ENCODE measurements around the gene KIRREL1.

The KIRREL1 gene

DNA sequence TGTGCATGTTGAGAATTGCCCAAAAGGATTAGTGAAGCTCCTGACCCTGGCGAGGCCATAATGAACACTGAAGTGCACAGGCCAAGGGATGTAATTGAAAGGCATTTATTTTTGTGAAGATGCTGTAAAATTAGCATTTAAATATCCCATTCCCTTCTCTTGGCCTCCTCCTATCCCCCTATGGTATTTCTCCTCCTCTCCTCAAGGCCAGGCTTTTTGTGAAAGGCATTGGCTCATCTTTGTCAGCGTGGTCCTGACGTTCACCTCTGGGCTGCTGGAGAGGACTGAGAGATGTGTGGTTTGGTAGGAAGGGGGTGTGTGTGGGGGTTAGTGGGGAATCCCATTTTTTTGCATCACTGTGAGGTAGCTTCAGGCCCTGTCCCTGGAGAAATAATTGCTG is 105.7 kb downstream of the KIRREL1 start:
- ATAC-seq = no peak

DNA sequence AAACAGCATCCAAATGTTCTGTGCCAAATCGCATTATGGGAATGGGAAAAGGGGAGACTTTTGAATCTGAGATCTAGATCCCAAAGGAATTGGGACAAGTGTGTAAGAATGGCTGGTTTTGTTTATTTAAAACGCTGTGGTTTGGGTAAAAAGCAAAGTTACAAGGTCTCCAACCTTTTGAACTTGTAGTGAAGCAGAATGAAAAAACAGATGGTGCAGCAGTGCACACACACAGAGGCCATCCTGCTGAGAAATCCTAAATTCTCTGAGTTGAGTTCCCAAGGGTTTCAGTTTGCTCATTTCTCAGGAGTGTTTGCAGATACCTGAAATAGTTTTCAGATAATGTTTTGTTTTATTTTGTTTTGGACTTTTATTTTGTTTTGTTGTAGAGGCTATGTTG is 107.1 kb downstream of the KIRREL1 start:
- TF ChIP-seq PATZ1 (CRISPR knock-in tag; IDR thresholded peaks at IDR 0.05; ENCODE audit: borderline replicate concordance) = no peak
- TF ChIP-seq ESRRG (CRISPR knock-in tag; IDR thresholded peaks at IDR 0.05) = no peak
- ATAC-seq = no peak

More for the DNA sequence above, 105.7 kb downstream of the KIRREL1 start:
- TF ChIP-seq TSHZ2 (CRISPR knock-in tag; IDR thresholded peaks at IDR 0.05) (no peak), TCF4 (CRISPR knock-in tag; IDR thresholded peaks at IDR 0.05; ENCODE audit: borderline replicate concordance) (no peak), ZC3H10 (CRISPR knock-in tag; IDR thresholded peaks at IDR 0.05) (no peak), SNAI2 (CRISPR knock-in tag; IDR thresholded peaks at IDR 0.05) (no peak)

DNA sequence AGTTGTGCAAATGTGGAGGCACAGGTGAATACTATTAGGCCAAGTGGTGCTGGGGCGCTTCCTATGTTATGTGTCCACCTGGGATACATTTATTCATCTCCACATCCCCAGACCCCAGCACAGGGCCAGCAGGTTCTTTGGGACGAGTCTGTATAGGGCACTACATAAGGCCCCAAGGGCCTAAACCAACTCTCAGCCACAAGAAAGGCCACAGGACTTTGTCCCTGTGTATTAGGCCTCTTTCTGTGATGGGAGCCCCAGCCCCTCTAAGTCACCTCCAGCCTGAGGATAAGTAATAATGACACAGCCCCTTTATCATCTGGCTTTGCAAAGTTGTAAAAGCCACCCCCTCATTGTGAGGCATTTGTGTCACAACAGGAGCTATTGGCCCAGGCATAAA is 108.0 kb downstream of the KIRREL1 start:
- peak; percentile 15 for ATAC-seq

More for the DNA sequence above, 108.0 kb downstream of the KIRREL1 start:
- no peak for TF ChIP-seq ISL1 (CRISPR knock-in tag; IDR thresholded peaks at IDR 0.05)
- no peak for TF ChIP-seq TOX (CRISPR knock-in tag; IDR thresholded peaks at IDR 0.05; ENCODE audit: borderline replicate concordance)
- TF ChIP-seq GLIS3 (CRISPR knock-in tag; IDR thresholded peaks at IDR 0.05) = no peak
- TF ChIP-seq ARNTL (CRISPR knock-in tag; IDR thresholded peaks at IDR 0.05; ENCODE audit: borderline replicate concordance, low read depth) = no peak
- TF ChIP-seq, protein P1, sequence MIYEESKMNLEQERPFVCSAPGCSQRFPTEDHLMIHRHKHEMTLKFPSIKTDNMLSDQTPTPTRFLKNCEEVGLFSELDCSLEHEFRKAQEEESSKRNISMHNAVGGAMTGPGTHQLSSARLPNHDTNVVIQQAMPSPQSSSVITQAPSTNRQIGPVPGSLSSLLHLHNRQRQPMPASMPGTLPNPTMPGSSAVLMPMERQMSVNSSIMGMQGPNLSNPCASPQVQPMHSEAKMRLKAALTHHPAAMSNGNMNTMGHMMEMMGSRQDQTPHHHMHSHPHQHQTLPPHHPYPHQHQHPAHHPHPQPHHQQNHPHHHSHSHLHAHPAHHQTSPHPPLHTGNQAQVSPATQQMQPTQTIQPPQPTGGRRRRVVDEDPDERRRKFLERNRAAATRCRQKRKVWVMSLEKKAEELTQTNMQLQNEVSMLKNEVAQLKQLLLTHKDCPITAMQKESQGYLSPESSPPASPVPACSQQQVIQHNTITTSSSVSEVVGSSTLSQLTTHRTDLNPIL (CRISPR knock-in tag; IDR thresholded peaks at IDR 0.05; ENCODE audit: low read depth) = no peak
- no peak for TF ChIP-seq ZC3H10 (CRISPR knock-in tag; IDR thresholded peaks at IDR 0.05)
- no peak for TF ChIP-seq SNAI2 (CRISPR knock-in tag; IDR thresholded peaks at IDR 0.05)
- TF ChIP-seq ZNF8 (CRISPR knock-in tag; IDR thresholded peaks at IDR 0.05) = no peak
- no peak for TF ChIP-seq RARB (CRISPR knock-in tag; IDR thresholded peaks at IDR 0.05)
- TF ChIP-seq TSHZ2 (CRISPR knock-in tag; IDR thresholded peaks at IDR 0.05) = no peak
- TF ChIP-seq ZNF565 (CRISPR knock-in tag; conservative IDR thresholded peaks at IDR 0.05; ENCODE audit: low read depth) = no peak
- TF ChIP-seq PPARA (CRISPR knock-in tag; IDR thresholded peaks at IDR 0.05; ENCODE audit: borderline replicate concordance) = no peak
- no peak for TF ChIP-seq BACH2 (CRISPR knock-in tag; IDR thresholded peaks at IDR 0.05; ENCODE audit: borderline replicate concordance)
- no peak for TF ChIP-seq OSR1 (CRISPR knock-in tag; IDR thresholded peaks at IDR 0.05)
- no peak for TF ChIP-seq POU6F1 (CRISPR knock-in tag; IDR thresholded peaks at IDR 0.05; ENCODE audit: borderline replicate concordance, low read depth)
- TF ChIP-seq CSRNP3 (CRISPR knock-in tag; IDR thresholded peaks at IDR 0.05) = no peak
- no peak for TF ChIP-seq PATZ1 (CRISPR knock-in tag; IDR thresholded peaks at IDR 0.05; ENCODE audit: borderline replicate concordance)
- no peak for TF ChIP-seq CSDC2 (CRISPR knock-in tag; IDR thresholded peaks at IDR 0.05)
- no peak for TF ChIP-seq ESRRG (CRISPR knock-in tag; IDR thresholded peaks at IDR 0.05)
- TF ChIP-seq ZNF70 (CRISPR knock-in tag; IDR thresholded peaks at IDR 0.05) = no peak
